Panc1 (cell line): ENCODE data around the gene MYL10. TPM values are rescaled to one million over a fixed set of nuclear protein-coding genes. Genes with fewer than 3 reads are reported as not detected.
A peak's percentile ranks its signal among the peaks of the same experiment; 100 is the strongest.

Experiments
- ATAC-seq: fragments of 200-7000 bp; cut with Tn5 transposase; 2 replicates; pipeline ENCODE4 v1.9.1; 2020; ENCODE audit warnings: mild to moderate bottlenecking, moderate library complexity
- BruUV-seq: library from RNA; stranded (reverse); fragments of 400-500 nt; replicated peaks from 2 replicates; lab custom pipeline; 2021; lab: Mats Ljungman, UMichigan
- CTCF ChIA-PET: fragments of 300-600 bp; sonication (Branson Sonifier 250); formaldehyde crosslinking; loops from one replicate; lab custom pipeline; 2022; ENCODE audit warnings: antibody characterized with exemption; lab: Charles Lee
- POLR2A ChIA-PET: fragments of 300-600 bp; sonication (Branson Sonifier 250); formaldehyde crosslinking; loops from one replicate; lab custom pipeline; 2022; ENCODE audit warnings: antibody characterized with exemption; lab: Charles Lee
- DNase-seq: peaks from one replicate; pipeline ENCODE4 v3.0.0-alpha.2; 2010; ENCODE audit warnings: low read depth, low spot score
- H3K27ac ChIP-seq: 2 replicates; pipeline ENCODE4 v1.5.1; 2011; ENCODE audit warnings: mild to moderate bottlenecking, low read length, inconsistent platforms
- H3K27me3 ChIP-seq: fragments of 200-500 bp; sonication (Bioruptor generic); 2 replicates; pipeline ENCODE4 v1.6.0; 2014; ENCODE audit warnings: low read length, inconsistent platforms; ENCODE audit not compliant: control insufficient read depth, insufficient read depth
- H3K36me3 ChIP-seq: fragments of 200-500 bp; sonication (Bioruptor generic); 2 replicates; pipeline ENCODE4 v1.5.1; 2014; ENCODE audit warnings: inconsistent platforms, mild to moderate bottlenecking, low read length, moderate library complexity; ENCODE audit not compliant: control insufficient read depth, insufficient read depth
- H3K4me1 ChIP-seq: 2 replicates; pipeline ENCODE4 v1.5.1; 2011; ENCODE audit warnings: inconsistent platforms, mild to moderate bottlenecking, low read length, moderate library complexity; ENCODE audit not compliant: control insufficient read depth, insufficient read depth
- H3K4me3 ChIP-seq, 2 experiments: 2 replicates each; pipeline ENCODE4 v1.5.1; 2011 to 2012; ENCODE audit warnings: low read depth in 2 of 2, low read length in 2 of 2, mild to moderate bottlenecking in 2 of 2, inconsistent platforms in 1 of 2, moderate library complexity in 1 of 2
- H3K9me3 ChIP-seq: fragments of 200-500 bp; sonication (Bioruptor generic); 2 replicates; pipeline ENCODE4 v1.5.1; 2014; ENCODE audit warnings: low read depth, mild to moderate bottlenecking, inconsistent platforms, low read length, moderate library complexity; ENCODE audit not compliant: control insufficient read depth, insufficient read depth
- CTCF ChIP-seq: fragments of 450-650 bp; IDR thresholded peaks from 2 replicates; pipeline ENCODE4 v1.5.1; 2017; ENCODE audit warnings: mild to moderate bottlenecking
- POLR2AphosphoS5 ChIP-seq: IDR thresholded peaks from 2 replicates; pipeline ENCODE4 v1.6.1; 2012; ENCODE audit warnings: mild to moderate bottlenecking, low read depth, low read length, moderate library complexity
- REST ChIP-seq, 2 experiments: IDR thresholded peaks; 2 replicates each; pipeline ENCODE4 v1.6.1; 2011 to 2012; ENCODE audit warnings: low read depth in 2 of 2, control low read depth in 1 of 2, low read length in 1 of 2, mild to moderate bottlenecking in 1 of 2, moderate library complexity in 1 of 2; ENCODE audit not compliant: insufficient read depth in 1 of 2
- SIN3A ChIP-seq: IDR thresholded peaks from 2 replicates; pipeline ENCODE4 v1.6.1; 2012; ENCODE audit warnings: low read depth, mild to moderate bottlenecking, low read length, moderate library complexity, borderline replicate concordance; ENCODE audit not compliant: insufficient read depth
- TCF7L2 ChIP-seq: IDR thresholded peaks from 2 replicates; pipeline ENCODE4 v1.6.1; 2011; ENCODE audit warnings: mild to moderate bottlenecking, low read depth, low read length, inconsistent platforms
- in situ Hi-C: cut with HindIII; loops from 2 replicates; pipeline ENCODE4 v1.10.0; 2016; ENCODE audit warnings: low sequenced_read_pairs, low pct_unique_long_range_greater_than_20kb
- intact Hi-C: fragments of 100-400 bp; cut with micrococcal nuclease; formaldehyde crosslinking; loops from one replicate; pipeline ENCODE4 v1.10.0; 2022; ENCODE audit not compliant: unreplicated experiment
- total RNA-seq: library from RNA; stranded (reverse); gene quantifications from one replicate; pipeline ENCODE4 v1.2.1, GENCODE V29; 2021; ENCODE audit not compliant: unreplicated experiment

Gene MYL10
- total RNA-seq, 1 experiment from 2014 or later, result not detected

DNA sequence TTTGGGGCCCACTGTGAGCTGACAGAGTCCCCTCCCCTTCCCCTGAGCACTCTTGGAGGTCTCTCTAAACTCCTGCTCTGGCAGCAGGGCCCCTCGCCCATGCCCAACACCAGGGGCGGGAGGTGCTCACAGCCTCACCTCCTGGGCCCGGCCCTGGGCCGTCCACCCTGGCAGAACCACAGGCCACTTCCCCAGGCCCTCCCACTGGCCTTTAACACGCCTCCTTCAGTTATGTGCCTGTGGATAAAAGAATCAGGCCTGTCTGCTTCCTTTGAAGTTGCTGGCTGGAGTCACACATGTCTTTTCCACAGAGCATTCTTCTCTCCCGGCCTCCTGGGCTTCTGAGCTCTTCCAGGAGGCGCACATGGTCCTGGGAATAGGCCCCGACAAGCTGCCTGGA lies 10.2 kb downstream of the MYL10 start:
- Histone ChIP-seq H3K4me1 (peaks cover 4% of the 10 kb centered on the region; the same call in 1 of the 2 replicates), H3K27ac (no peak overlapping the region), H3K4me3 (no peak overlapping the region), H3K36me3 (no peaks in the 10 kb centered on the region), H3K27me3 (no peaks in the 10 kb centered on the region), H3K9me3 (no peaks in the 10 kb centered on the region)
- TF ChIP-seq CTCF (no peak), TCF7L2 (peak; percentile 52; the same call in 1 of the 2 replicates)
- intact Hi-C loops (no loop called here), in situ Hi-C loops (no loop called here)
- ATAC-seq (no peak), DNase-seq (no peak)
- ChIA-PET CTCF (no interaction called here), POLR2A (no interaction called here)
- no TSS peak for BruUV-seq

DNA sequence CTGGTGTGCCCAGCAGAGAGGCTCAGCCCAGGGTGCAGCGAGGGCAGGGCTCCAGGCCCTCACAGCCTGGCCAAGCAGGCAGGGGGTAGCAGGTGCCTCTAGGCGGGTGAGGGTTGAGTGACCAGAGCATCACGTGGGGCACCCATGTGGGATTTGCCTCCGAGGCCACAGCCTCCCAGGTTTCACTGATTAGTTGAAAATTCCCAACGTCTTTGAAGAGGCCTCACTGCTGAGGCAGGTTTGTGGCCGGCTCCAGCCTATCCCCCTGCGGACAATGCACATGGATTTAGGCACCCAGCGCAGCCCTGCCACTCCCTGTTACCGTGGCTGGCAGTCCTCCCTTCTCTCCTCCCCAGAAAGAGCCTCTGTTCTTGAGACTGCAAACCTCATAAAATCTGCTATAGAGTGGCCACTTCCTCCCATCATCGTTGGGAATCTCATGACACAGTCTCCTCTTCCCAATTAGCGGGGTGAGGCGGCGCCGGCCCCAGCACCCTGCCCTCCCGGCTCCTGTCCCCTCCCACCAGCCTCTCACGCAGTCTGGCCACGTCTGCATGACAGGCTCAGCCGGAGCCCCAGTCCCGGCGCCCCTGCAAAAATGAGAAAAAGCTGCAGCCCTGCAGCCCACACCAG lies 10.8 kb downstream of the MYL10 start:
- Histone ChIP-seq H3K4me3 (no peak overlapping the region), H3K27me3 (no peaks in the 10 kb centered on the region), H3K27ac (no peak overlapping the region), H3K36me3 (no peaks in the 10 kb centered on the region), H3K9me3 (no peaks in the 10 kb centered on the region), H3K4me1 (peaks cover 4% of the 10 kb centered on the region; the same call in 1 of the 2 replicates)
- intact Hi-C loops (no loop called here), in situ Hi-C loops (no loop called here)
- no peak for DNase-seq
- CTCF ChIA-PET, result no interaction called here
- BruUV-seq, result no TSS peak
- TF ChIP-seq SIN3A, result no peak
- ATAC-seq, result 0 out of 2 replicates have a peak, but pooled peaks have one; percentile 22
- POLR2A ChIA-PET, result no interaction called here

GRCh38 chr7:101617451-101618206 lies 11.5 kb downstream of the MYL10 start:
- ATAC-seq (no peak), DNase-seq (no peak)
- Histone ChIP-seq H3K27ac (no peak overlapping the region), H3K9me3 (no peaks in the 10 kb centered on the region), H3K4me1 (peaks cover 4% of the 10 kb centered on the region; the same call in 1 of the 2 replicates), H3K36me3 (no peaks in the 10 kb centered on the region), H3K27me3 (no peaks in the 10 kb centered on the region), H3K4me3 (no peak overlapping the region)
- in situ Hi-C loops (no loop called here), intact Hi-C loops (no loop called here)
- TF ChIP-seq TCF7L2, result no peak
- no peak for TF ChIP-seq SIN3A
- TF ChIP-seq CTCF, result no peak
- no peak for TF ChIP-seq POLR2AphosphoS5
- no peak for TF ChIP-seq REST (IDR thresholded peaks at IDR 0.05; ENCODE audit: insufficient read depth in 1 of 2, low read depth in 2 of 2, low read length in 1 of 2)
- CTCF ChIA-PET, result no interaction called here
- BruUV-seq, result no TSS peak
- POLR2A ChIA-PET, result no interaction called here
